PFSK-1 (cell line): ENCODE measurements around the gene HELZ.

Source experiments
- FOXP2 ChIP-seq: optimal IDR thresholded peaks from 2 replicates; pipeline ENCODE3; 2011; ENCODE audit warnings: borderline replicate concordance, control low read depth, inconsistent platforms; ENCODE audit not compliant: insufficient read depth; ENCODE audit errors: extremely low read length, extremely low read depth
- POLR2AphosphoS5 ChIP-seq: IDR thresholded peaks from 2 replicates; pipeline ENCODE4 v1.6.1; 2012; ENCODE audit warnings: low read depth, mild to moderate bottlenecking, control low read depth, low read length, moderate library complexity
- SIN3A ChIP-seq: IDR thresholded peaks from 2 replicates; pipeline ENCODE4 v1.6.1; 2012; ENCODE audit warnings: mild to moderate bottlenecking, low read length, moderate library complexity, borderline replicate concordance; ENCODE audit not compliant: insufficient read depth
- TAF1 ChIP-seq: IDR thresholded peaks from 2 replicates; pipeline ENCODE4 v1.6.1; 2012; ENCODE audit warnings: low read length, control low read depth, borderline replicate concordance; ENCODE audit not compliant: insufficient read depth
- TF ChIP-seq, protein P1 (sequence below), 2 experiments: IDR thresholded peaks; 2 replicates each; pipeline versions ENCODE4 v1.6.1 to v1.8.0; 2011 to 2012; ENCODE audit warnings: low read depth in 2 of 2, low read length in 2 of 2, control low read depth in 1 of 2, inconsistent platforms in 1 of 2, mild to moderate bottlenecking in 1 of 2, moderate library complexity in 1 of 2; ENCODE audit not compliant: insufficient read depth in 1 of 2

DNA sequence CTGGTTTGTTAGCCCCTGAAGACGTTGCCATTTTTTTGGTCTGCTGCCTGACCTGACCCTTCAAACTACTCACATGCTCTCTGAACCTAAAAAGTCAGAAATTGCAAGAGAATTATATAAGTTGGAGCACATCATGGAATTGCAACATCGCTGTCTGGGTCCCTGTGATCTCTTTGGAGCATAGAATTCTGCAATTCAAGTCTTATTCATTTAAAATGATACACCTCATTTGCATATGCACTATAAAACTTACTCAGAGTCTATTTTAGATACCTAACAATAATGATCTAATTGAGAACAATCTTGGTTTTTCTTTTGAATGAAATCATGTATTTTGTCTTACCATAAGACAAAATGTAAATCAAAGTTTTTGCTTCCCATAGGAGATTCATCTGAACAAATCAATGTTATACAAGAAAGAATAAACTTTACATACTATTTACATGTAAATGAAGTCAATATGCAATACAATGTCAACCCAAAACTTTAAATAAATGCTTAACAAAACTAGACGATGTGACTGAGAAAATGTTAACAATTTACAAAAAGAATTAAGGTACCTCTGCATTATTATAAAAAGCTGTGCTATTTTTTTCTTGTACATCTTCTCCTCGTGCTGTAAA, 99.7 kb downstream of the HELZ start:
- TF ChIP-seq POLR2AphosphoS5 (no peak), SIN3A (no peak), TAF1 (no peak), FOXP2 (no peak)
- TF ChIP-seq, protein P1, sequence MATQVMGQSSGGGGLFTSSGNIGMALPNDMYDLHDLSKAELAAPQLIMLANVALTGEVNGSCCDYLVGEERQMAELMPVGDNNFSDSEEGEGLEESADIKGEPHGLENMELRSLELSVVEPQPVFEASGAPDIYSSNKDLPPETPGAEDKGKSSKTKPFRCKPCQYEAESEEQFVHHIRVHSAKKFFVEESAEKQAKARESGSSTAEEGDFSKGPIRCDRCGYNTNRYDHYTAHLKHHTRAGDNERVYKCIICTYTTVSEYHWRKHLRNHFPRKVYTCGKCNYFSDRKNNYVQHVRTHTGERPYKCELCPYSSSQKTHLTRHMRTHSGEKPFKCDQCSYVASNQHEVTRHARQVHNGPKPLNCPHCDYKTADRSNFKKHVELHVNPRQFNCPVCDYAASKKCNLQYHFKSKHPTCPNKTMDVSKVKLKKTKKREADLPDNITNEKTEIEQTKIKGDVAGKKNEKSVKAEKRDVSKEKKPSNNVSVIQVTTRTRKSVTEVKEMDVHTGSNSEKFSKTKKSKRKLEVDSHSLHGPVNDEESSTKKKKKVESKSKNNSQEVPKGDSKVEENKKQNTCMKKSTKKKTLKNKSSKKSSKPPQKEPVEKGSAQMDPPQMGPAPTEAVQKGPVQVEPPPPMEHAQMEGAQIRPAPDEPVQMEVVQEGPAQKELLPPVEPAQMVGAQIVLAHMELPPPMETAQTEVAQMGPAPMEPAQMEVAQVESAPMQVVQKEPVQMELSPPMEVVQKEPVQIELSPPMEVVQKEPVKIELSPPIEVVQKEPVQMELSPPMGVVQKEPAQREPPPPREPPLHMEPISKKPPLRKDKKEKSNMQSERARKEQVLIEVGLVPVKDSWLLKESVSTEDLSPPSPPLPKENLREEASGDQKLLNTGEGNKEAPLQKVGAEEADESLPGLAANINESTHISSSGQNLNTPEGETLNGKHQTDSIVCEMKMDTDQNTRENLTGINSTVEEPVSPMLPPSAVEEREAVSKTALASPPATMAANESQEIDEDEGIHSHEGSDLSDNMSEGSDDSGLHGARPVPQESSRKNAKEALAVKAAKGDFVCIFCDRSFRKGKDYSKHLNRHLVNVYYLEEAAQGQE (IDR thresholded peaks at IDR 0.05; ENCODE audit: insufficient read depth in 1 of 2, low read depth in 2 of 2, low read length in 2 of 2) = no peak
